Prostate gland (tissue), 2 donors: Measurements from ENCODE around the gene SLC34A1.

Experiments used
- POLR2A ChIP-seq: fragments of 450-650 bp; IDR thresholded peaks from one replicate; pipeline ENCODE4 v1.6.1; 2016; ENCODE audit warnings: antibody characterized with exemption, mild to moderate bottlenecking
- POLR2AphosphoS5 ChIP-seq: sonication (generic); formaldehyde crosslinking; IDR thresholded peaks from one replicate; pipeline ENCODE4 v1.6.1; 2017; ENCODE audit warnings: antibody characterized with exemption
- TF ChIP-seq, protein P1 (sequence below), 4 experiments: fragments of 200-600 bp in 2 of 4; fragments of 450-650 bp in 2 of 4; sonication (generic) in 2 of 4; IDR thresholded peaks; 1 replicate in 3 of 4; 2 replicates in 1 of 4; pipeline ENCODE4 v1.5.1; 2016 to 2019; ENCODE audit warnings: antibody characterized with exemption in 4 of 4, mild to moderate bottlenecking in 2 of 4, moderate library complexity in 2 of 4

DNA sequence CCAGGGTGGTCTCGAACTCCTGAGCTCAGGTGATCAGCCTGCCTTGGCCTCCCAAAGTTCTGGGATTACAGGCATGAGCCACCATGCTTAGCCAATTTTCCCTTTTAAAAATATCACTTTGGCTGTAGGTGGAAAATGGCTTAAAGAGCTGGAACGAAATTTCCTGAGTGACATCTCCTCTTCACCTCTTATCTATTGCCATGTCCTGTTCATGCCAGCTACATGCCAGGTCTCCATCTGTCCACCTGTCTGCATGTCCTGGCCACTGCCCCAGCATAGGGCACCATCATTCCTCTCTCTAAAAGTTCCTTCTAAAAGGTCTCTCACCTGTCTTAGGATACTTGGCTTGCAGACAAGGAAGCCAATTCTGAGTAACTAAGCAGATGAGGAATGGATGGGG is 39.4 kb downstream of the SLC34A1 start:
- TF ChIP-seq, protein P1, sequence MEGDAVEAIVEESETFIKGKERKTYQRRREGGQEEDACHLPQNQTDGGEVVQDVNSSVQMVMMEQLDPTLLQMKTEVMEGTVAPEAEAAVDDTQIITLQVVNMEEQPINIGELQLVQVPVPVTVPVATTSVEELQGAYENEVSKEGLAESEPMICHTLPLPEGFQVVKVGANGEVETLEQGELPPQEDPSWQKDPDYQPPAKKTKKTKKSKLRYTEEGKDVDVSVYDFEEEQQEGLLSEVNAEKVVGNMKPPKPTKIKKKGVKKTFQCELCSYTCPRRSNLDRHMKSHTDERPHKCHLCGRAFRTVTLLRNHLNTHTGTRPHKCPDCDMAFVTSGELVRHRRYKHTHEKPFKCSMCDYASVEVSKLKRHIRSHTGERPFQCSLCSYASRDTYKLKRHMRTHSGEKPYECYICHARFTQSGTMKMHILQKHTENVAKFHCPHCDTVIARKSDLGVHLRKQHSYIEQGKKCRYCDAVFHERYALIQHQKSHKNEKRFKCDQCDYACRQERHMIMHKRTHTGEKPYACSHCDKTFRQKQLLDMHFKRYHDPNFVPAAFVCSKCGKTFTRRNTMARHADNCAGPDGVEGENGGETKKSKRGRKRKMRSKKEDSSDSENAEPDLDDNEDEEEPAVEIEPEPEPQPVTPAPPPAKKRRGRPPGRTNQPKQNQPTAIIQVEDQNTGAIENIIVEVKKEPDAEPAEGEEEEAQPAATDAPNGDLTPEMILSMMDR (IDR thresholded peaks at IDR 0.05) = no peak
- TF ChIP-seq POLR2AphosphoS5 (no peak), POLR2A (no peak)
